WTC11 (cell line): Measurements from ENCODE around the gene ITPRID2.

Experiments
- CBFB ChIP-seq: sonication (generic); formaldehyde crosslinking; IDR thresholded peaks from 2 replicates; pipeline ENCODE4 v1.8.1; 2022; ENCODE audit warnings: mild to moderate bottlenecking, low read depth, missing genetic modification reagents
- ELF4 ChIP-seq: sonication (generic); formaldehyde crosslinking; IDR thresholded peaks from 2 replicates; pipeline ENCODE4 v1.8.1; 2022; ENCODE audit warnings: low read depth, mild to moderate bottlenecking, moderate library complexity, missing genetic modification reagents
- FOXK1 ChIP-seq: sonication (generic); formaldehyde crosslinking; IDR thresholded peaks from 2 replicates; pipeline ENCODE4 v1.8.0; 2022; ENCODE audit warnings: mild to moderate bottlenecking, moderate library complexity, missing genetic modification reagents
- IRF2 ChIP-seq: sonication (generic); formaldehyde crosslinking; IDR thresholded peaks from 2 replicates; pipeline ENCODE4 v1.8.0; 2022; ENCODE audit warnings: low read depth, missing genetic modification reagents, borderline replicate concordance
- NFYB ChIP-seq: sonication (generic); formaldehyde crosslinking; conservative IDR thresholded peaks from 2 replicates; pipeline ENCODE4 v1.8.0; 2022; ENCODE audit warnings: low read depth, missing genetic modification reagents
- TEAD1 ChIP-seq: sonication (generic); formaldehyde crosslinking; IDR thresholded peaks from 2 replicates; pipeline ENCODE4 v1.8.0; 2022; ENCODE audit warnings: mild to moderate bottlenecking, missing genetic modification reagents
- ZNF121 ChIP-seq: sonication (generic); formaldehyde crosslinking; IDR thresholded peaks from 2 replicates; pipeline ENCODE4 v1.8.0; 2023; ENCODE audit warnings: missing genetic modification reagents
- ZNF416 ChIP-seq: fragments of 250-450 bp; sonication (Bioruptor Pico); IDR thresholded peaks from 2 replicates; pipeline ENCODE4 v1.9.0; 2021; ENCODE audit warnings: mild to moderate bottlenecking, inconsistent platforms
- TF ChIP-seq, protein P1 (sequence below): fragments of 200-600 bp; IDR thresholded peaks from 2 replicates; pipeline ENCODE4 v1.8.0; 2022; ENCODE audit warnings: antibody characterized with exemption

GRCh38 chr2:181850936-181851560 is 40.5 kb upstream of the ITPRID2 start:
- TF ChIP-seq TEAD1 (CRISPR knock-in tag) (no peak), FOXK1 (no peak), ZNF416 (CRISPR knock-in tag) (no peak), ELF4 (CRISPR knock-in tag) (no peak), NFYB (CRISPR knock-in tag) (no peak), IRF2 (CRISPR knock-in tag) (no peak), ZNF121 (CRISPR knock-in tag) (no peak), CBFB (CRISPR knock-in tag) (no peak)
- TF ChIP-seq, protein P1, sequence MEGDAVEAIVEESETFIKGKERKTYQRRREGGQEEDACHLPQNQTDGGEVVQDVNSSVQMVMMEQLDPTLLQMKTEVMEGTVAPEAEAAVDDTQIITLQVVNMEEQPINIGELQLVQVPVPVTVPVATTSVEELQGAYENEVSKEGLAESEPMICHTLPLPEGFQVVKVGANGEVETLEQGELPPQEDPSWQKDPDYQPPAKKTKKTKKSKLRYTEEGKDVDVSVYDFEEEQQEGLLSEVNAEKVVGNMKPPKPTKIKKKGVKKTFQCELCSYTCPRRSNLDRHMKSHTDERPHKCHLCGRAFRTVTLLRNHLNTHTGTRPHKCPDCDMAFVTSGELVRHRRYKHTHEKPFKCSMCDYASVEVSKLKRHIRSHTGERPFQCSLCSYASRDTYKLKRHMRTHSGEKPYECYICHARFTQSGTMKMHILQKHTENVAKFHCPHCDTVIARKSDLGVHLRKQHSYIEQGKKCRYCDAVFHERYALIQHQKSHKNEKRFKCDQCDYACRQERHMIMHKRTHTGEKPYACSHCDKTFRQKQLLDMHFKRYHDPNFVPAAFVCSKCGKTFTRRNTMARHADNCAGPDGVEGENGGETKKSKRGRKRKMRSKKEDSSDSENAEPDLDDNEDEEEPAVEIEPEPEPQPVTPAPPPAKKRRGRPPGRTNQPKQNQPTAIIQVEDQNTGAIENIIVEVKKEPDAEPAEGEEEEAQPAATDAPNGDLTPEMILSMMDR: no peak
